PC-3 (cell line): ENCODE measurements around the gene JAZF1. TPM values are rescaled to one million over a fixed set of nuclear protein-coding genes. Genes with fewer than 3 reads are reported as not detected.
A peak's percentile ranks its signal among the peaks of the same experiment; 100 is the strongest.

Experiments used
- ATAC-seq: fragments of 200-7000 bp; cut with Tn5 transposase; 2 replicates; pipeline ENCODE4 v1.9.1; 2020; ENCODE audit warnings: mild to moderate bottlenecking, moderate library complexity
- BruUV-seq: library from RNA; stranded (reverse); fragments of 400-500 nt; replicated peaks from 2 replicates; lab custom pipeline; 2021; lab: Mats Ljungman, UMichigan
- CTCF ChIA-PET: fragments of 300-600 bp; sonication (Branson Sonifier 250); formaldehyde crosslinking; loops from one replicate; lab custom pipeline; 2022; ENCODE audit warnings: antibody characterized with exemption; lab: Charles Lee
- POLR2A ChIA-PET: fragments of 300-600 bp; sonication (Branson Sonifier 250); formaldehyde crosslinking; loops from one replicate; lab custom pipeline; 2022; ENCODE audit warnings: antibody characterized with exemption; ENCODE audit not compliant: unreplicated experiment; lab: Charles Lee
- DNase-seq: peaks from one replicate; pipeline ENCODE4 v3.0.0-alpha.2; 2015
- H2AFZ ChIP-seq: fragments of 300-600 bp; sonication (generic); 2 replicates; pipeline ENCODE4 v1.6.0; 2016; ENCODE audit warnings: antibody characterized with exemption, low read length
- H3F3A ChIP-seq: fragments of 300-600 bp; sonication (generic); one replicate; pipeline ENCODE4 v1.6.0; 2017; ENCODE audit warnings: antibody characterized with exemption, low read length, control low read depth, mild to moderate bottlenecking; ENCODE audit not compliant: unreplicated experiment
- H3K27ac ChIP-seq: fragments of 300-600 bp; sonication (generic); 2 replicates; pipeline ENCODE4 v1.5.1; 2016; ENCODE audit warnings: mild to moderate bottlenecking, low read length
- H3K27me3 ChIP-seq: fragments of 300-600 bp; sonication (generic); 2 replicates; pipeline ENCODE4 v1.6.1; 2016; ENCODE audit warnings: low read length, mixed read lengths
- H3K36me3 ChIP-seq: fragments of 300-600 bp; sonication (generic); 2 replicates; pipeline ENCODE4 v1.6.1; 2016; ENCODE audit warnings: low read depth, mixed run types, low read length, mixed read lengths
- H3K4me1 ChIP-seq: fragments of 300-600 bp; sonication (generic); 2 replicates; pipeline ENCODE4 v1.5.1; 2016; ENCODE audit warnings: low read length; ENCODE audit not compliant: insufficient read depth
- H3K4me2 ChIP-seq: fragments of 300-600 bp; sonication (generic); 2 replicates; pipeline ENCODE4 v1.6.0; 2016; ENCODE audit warnings: low read length
- H3K4me3 ChIP-seq: fragments of 300-600 bp; sonication (generic); 2 replicates; pipeline ENCODE4 v1.5.1; 2016; ENCODE audit warnings: mild to moderate bottlenecking, low read length, mixed read lengths
- H3K79me2 ChIP-seq: fragments of 300-600 bp; sonication (generic); 2 replicates; pipeline ENCODE4 v1.6.1; 2017; ENCODE audit warnings: low read length, mixed read lengths
- H3K9ac ChIP-seq: fragments of 300-600 bp; sonication (generic); 2 replicates; pipeline ENCODE4 v1.6.0; 2016; ENCODE audit warnings: mild to moderate bottlenecking, low read length
- H3K9me2 ChIP-seq: fragments of 300-600 bp; sonication (generic); replicated peaks from 2 replicates; pipeline ENCODE4 v1.6.1; 2016; ENCODE audit warnings: mixed run types, low read length, mixed read lengths
- H3K9me3 ChIP-seq: fragments of 300-600 bp; sonication (generic); 2 replicates; pipeline ENCODE4 v1.6.1; 2016; ENCODE audit warnings: low read length, mixed read lengths
- H4K20me1 ChIP-seq: fragments of 300-600 bp; sonication (generic); 2 replicates; pipeline ENCODE4 v1.6.1; 2016; ENCODE audit warnings: low read length, mixed read lengths
- CTCF ChIP-seq: fragments of 300-600 bp; sonication (generic); conservative IDR thresholded peaks from 2 replicates; pipeline ENCODE4 v1.5.1; 2017; ENCODE audit warnings: antibody characterized with exemption, low read depth, mild to moderate bottlenecking, low read length
- EZH2 ChIP-seq: fragments of 300-600 bp; sonication (generic); IDR thresholded peaks from one replicate; pipeline ENCODE4 v1.6.1; 2017; ENCODE audit warnings: antibody characterized with exemption, mild to moderate bottlenecking, low read length; ENCODE audit not compliant: unreplicated experiment
- EZH2phosphoT487 ChIP-seq: fragments of 300-600 bp; sonication (generic); IDR thresholded peaks from 2 replicates; pipeline ENCODE4 v1.6.1; 2018; ENCODE audit warnings: mild to moderate bottlenecking, antibody characterized with exemption, low read length, borderline replicate concordance
- intact Hi-C: fragments of 100-400 bp; cut with micrococcal nuclease; formaldehyde crosslinking; loops from 2 replicates; pipeline ENCODE4 v1.9.0; 2023
- total RNA-seq: library from RNA; depleted of rRNA; stranded (reverse); fragments of >200 nt; gene quantifications from 2 replicates; pipeline ENCODE4 v1.2.3, GENCODE V29; 2014

Gene JAZF1
- total RNA-seq, 1 experiment from 2014 or later = 2.3 TPM

- Histone ChIP-seq H3K4me2 (no peak overlapping the region), H3K27ac (no peak overlapping the region), H3K9ac (no peak overlapping the region), H3K9me3 (no peaks in the 10 kb centered on the region), H4K20me1 (no peaks in the 10 kb centered on the region), H3K9me2 (no peaks in the 10 kb centered on the region), H3K4me1 (no peaks in the 10 kb centered on the region), H3K79me2 (no peaks in the 10 kb centered on the region), H3K36me3 (no peaks in the 10 kb centered on the region), H3K27me3 (no peaks in the 10 kb centered on the region), H3F3A (no peaks in the 10 kb centered on the region), H2AFZ (no peak overlapping the region), H3K4me3 (no peak overlapping the region)
- CTCF ChIA-PET = interaction anchor here (1.7 to 2.6 kb wide), 2 partner anchors 15 to 16 kb away, joined by 6 to 17 read pairs; no protein-coding TSS in a partner anchor
- no peak for TF ChIP-seq EZH2phosphoT487
- peak; percentile 96 for TF ChIP-seq CTCF
- DNase-seq (peak; percentile 65), ATAC-seq (peak; percentile 51)
- POLR2A ChIA-PET = no interaction called here
- intact Hi-C loops = loop anchor here (1.0 to 10.0 kb wide), 6 partner anchors 16 to 383 kb away; no protein-coding TSS in a partner anchor
- no TSS peak for BruUV-seq
Observed at GRCh38 chr7:28078036-28078901, 102.3 kb downstream of the JAZF1 start.

- no peaks in the 10 kb centered on the region for H3K36me3 ChIP-seq
- no peak overlapping the region for H3K27ac ChIP-seq
- H3K9me2 ChIP-seq = no peaks in the 10 kb centered on the region
- TF ChIP-seq EZH2 (no peak), EZH2phosphoT487 (no peak), CTCF (no peak)
- H3K79me2 ChIP-seq = no peaks in the 10 kb centered on the region
- no peak overlapping the region for H3K4me3 ChIP-seq
- H3K4me1 ChIP-seq = no peaks in the 10 kb centered on the region
- H3K27me3 ChIP-seq = no peaks in the 10 kb centered on the region
- intact Hi-C loops = loop anchor here (1.0 to 10.0 kb wide), 6 partner anchors 15 to 383 kb away; no protein-coding TSS in a partner anchor
- POLR2A ChIA-PET = no interaction called here
- no TSS peak for BruUV-seq
- DNase-seq (no peak), ATAC-seq (no peak)
- no peaks in the 10 kb centered on the region for H3K9me3 ChIP-seq
- H3K4me2 ChIP-seq = no peak overlapping the region
- no peaks in the 10 kb centered on the region for H4K20me1 ChIP-seq
- no peaks in the 10 kb centered on the region for H3F3A ChIP-seq
- no peak overlapping the region for H2AFZ ChIP-seq
- CTCF ChIA-PET = interaction anchor here (1.7 to 2.6 kb wide), 2 partner anchors 16 kb away, joined by 6 to 17 read pairs; no protein-coding TSS in a partner anchor
- no peak overlapping the region for H3K9ac ChIP-seq
Observed at GRCh38 chr7:28077616-28078015, 103.0 kb downstream of the JAZF1 start.
